NCI-H128 (cell line): ENCODE results near the gene DNAJC17.

Experiments
- DNase-seq: peaks from one replicate; lab custom pipeline; 2025; ENCODE audit not compliant: unreplicated experiment; lab: John Stamatoyannopoulos, UW

The DNAJC17 gene

DNA sequence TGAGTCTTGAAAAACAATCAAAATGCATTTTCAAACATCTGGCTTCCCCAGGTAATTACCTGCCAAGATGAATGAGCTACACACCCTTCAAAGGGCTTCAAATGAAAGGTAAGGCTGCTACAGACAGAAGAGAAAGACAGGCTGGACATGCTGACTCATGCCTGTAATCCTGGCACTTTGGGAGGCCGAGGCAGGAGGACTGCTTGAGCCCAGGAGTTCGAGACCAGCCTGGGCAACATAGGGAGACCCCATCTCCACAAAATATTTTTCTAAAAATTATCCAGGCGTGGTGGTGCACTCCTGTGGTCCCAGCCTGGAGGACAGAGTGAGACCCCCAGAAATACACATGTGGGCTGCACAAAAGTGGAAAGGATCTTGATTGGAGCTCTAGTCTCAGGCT, 14.9 kb downstream of the DNAJC17 start:
- DNase-seq: no peak

DNA sequence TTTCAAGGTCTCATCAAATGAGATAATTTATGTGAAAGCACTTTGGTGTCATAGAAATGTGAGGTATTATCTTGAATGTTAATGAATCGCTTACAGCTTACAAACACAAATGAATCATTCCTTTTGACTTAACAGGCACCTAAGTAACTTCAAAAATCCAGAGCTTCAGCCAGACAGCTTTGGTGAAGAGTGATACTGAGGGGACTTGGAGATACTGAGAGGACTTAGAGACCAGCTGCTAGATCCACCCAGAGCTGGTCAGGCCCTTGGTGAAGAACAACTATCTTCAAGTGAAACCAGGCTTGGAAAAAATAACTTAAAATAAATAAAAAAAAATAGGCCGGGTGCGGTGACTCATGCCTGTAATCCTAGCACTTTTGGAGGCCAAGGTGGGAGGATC, 16.6 kb downstream of the DNAJC17 start:
- no peak for DNase-seq

DNA sequence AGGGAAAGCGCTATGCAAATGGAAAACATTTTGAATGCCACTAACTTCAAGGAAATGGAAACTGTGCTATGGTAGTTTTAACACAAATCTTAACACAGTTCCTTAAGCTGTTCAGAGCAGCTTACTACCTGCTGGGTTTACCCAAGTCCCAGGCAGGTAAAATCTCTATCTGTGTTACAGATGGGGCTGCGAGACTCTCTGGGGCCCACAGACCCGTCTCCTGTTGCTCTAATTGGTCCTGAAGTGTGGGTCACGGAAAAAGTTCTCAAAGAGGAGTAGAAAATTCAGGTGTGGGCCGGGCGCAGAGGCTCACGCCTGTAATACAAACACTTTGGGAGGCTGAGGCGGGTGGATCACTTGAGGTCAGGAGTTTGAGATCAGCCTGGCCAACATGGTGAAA, 17.3 kb downstream of the DNAJC17 start:
- DNase-seq: no peak

DNA sequence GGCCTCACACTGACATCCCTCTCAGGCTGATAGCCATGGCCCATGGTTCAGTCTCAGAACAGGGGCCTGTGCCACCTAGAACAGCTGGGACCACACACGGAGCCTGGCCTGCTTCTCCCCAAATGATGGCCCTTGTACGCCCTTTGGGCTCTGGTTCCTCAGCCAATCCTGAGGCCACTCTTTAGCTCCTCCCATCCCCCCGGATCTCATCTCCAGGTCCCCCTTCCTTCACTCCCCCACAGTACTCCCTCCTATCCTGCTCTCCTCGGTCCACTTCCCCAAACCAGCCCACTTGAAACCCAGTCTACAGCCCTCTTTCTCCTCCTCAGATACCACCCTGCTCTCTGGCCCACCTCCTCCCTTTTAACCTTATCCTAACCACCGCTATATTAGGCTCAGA, 18.2 kb downstream of the DNAJC17 start:
- no peak for DNase-seq

DNA sequence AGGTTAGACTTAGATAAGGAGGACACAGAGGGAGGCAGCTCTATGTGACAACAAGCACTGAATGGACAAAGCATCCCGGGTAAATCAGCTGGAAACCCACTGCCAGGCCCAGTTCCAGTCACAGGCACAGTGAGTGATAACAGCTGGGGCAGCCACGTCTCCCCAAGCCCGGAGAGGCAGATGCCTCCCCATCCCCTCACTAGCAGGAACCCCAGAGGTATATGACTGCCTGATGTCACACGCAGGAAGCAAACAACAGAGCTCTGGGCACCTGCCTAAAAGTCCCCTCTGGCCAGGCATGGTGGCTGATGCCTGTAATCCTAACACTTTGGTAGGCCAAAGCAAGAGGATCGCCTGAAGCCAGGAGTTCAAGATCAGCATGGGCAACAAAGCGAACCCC, 19.3 kb downstream of the DNAJC17 start:
- DNase-seq: no peak

DNA sequence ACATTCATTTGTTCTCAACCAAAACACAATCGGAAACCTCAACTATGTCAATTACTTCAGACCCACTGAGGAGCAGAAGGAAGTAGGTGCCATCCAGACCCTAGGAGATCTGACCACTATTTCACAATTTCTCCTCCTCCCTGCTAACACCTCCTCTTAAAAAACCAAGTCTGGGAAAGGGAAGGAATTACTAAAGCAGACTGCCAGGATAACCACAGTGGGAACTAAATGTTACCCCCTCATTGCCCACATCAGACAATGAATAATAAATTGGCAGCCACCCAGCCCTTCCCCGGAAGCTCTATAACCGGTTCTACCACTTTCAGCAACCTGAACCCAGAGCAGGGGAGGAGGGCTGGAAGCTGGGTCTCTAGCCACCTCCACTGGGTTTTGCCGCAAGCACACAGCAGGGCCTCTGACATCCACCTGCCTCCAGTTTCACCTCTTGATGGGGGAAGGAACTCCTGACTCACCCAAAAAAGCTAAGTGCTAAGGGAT, 19.9 kb downstream of the DNAJC17 start:
- DNase-seq: peak; percentile 53

DNA sequence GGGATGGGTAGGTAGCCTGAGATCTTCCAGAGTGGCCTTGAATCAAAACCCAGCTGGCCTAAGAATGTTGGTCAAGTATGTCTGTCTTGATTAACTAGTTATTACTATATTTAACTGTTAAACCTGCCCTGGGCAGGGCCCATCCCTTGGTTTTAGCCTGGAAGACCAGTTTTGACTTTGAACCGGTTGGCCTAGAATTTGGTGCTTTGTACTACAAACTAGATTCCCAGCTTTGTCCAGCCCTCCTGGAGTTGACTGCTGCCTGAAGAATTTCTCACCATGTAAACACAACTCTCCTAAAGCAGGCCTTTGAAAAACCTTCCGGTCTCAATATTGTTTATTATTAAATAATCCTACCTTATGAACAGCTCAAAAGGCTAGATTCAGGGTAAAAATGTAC, 21.5 kb downstream of the DNAJC17 start:
- DNase-seq: no peak

DNA sequence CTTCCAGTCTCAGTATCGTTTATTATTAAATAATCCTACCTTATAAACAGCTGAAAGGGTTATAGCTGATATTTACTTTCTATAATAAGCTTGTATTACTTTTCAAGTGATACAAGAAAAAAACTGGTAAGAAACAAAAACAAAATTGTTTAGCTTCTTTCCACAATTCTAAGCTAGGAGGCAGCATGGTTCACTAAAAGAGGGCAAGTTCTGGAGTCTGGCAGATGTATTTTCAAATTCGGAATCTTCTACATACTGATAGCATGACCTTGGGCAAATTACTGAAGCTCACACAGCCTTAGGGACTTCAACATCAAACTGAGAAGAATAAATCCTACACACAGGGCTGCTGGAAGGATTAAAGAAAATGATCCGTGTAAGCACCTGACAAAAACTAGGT, 22.1 kb downstream of the DNAJC17 start:
- DNase-seq: no peak

DNA sequence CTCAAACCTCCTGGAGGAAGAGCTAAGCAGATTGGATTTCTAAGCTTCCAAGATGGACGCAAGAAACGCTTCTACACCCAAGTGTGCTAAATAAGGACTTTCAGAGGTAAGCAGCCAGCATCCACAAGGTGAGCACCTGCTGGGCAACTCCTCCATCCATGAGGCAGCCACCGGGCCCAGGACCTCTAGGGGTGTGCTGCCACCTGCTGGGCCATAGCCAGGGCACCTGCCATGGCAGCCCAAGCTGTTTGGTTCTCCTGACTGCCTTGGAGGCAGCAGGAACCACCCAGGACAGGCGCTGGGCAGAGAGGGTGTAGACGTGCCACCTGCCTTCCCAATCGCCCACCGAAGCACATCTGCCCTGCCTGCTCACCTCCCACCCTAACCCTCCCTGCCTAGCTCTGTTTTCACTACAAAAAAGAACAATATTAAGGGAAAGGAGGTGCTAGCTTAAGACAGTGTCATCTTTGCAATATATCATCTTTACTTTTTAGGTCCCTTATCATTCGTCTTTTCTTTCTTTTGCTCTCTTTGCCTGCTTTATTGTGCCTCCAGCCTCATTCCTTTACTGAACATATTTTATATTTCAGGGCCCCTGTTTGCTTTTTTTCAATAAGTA, 24.6 kb downstream of the DNAJC17 start:
- no peak for DNase-seq

DNA sequence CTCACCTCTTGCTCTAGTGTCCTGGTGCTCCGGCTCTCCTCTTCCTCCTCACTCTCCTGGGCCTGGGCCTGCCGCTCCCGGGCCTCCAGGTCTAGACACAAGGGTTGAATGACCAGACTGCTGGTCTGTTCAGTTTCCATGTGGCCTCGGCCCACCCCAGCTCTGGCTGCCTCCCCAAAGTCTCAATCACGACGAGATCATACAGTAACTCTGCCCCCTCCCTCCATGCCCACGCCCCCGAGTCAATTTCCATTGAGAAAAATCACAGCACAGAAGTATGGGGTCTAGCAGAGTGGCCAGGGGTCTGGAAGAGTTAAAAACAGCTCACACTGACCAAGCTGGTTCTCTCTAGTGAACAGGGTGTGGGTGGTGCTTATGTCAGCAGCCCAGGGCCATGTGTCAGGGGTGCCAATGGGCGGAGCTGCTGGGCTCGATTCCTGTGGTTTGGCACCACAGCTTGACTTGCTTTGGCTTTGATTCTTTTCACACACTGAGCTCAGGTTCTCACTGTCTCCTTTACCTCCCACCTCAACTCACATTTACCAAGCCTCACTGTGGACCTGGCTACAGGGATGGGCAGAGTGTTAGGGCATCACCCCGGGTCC, 30.6 kb downstream of the DNAJC17 start:
- no peak for DNase-seq

DNA sequence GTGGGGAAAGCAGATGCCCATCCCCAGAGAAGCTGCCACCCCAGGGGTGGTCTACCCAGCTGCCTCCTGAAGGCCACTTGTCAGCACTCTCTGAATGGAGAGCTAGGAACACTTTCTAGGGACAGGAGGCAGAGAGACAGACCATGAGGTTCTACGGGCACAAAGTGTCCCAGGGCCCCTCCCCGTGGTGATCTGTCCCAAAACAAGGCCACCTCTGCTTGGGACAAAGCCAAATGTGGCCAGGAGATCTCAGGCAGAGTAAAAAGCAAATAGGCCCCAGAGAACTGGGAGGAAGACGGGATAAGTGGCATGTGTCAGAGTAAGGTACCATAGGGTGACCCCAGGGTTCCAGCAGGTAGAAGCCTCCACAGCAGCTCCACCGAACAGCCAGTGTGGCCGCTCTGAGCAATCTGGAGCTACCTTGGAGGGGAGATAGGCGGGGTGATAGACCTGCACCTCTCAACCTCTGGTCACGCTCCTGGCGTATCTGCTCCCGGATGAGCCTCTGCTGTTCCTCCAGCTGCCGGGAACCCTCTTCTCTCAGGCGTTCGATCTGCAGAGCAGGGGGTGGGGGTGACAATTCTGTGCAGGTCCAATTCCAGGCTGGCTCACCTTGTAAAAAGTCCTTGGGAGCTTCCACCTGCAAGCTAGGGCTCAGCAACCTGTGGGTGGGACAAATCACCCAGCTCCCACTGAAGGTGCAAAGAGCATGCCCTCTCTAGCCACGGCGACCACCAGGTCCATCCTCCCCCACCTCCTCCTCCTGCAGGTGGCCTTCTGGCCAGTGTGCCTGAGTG, 31.3 kb downstream of the DNAJC17 start:
- DNase-seq: no peak

DNA sequence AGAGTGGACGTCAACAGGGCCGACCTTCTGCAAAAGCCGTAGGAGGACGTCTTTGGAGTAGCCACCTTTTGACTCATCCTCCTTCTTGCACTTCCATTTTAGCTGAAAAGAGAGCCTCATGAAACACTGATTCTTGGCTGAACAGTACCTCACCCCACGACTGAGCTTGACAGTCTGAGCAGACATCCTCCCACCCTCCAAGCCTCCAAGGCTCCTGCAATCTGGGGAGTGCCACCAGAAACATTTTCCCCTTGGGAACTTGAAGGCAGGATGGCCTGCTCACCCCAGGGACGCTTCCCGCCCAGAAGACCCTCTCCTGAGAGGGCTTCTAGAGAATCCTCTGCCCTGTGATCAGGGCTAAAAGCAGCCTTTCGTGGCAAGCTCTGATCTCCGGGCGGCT, 32.3 kb downstream of the DNAJC17 start:
- no peak for DNase-seq

DNA sequence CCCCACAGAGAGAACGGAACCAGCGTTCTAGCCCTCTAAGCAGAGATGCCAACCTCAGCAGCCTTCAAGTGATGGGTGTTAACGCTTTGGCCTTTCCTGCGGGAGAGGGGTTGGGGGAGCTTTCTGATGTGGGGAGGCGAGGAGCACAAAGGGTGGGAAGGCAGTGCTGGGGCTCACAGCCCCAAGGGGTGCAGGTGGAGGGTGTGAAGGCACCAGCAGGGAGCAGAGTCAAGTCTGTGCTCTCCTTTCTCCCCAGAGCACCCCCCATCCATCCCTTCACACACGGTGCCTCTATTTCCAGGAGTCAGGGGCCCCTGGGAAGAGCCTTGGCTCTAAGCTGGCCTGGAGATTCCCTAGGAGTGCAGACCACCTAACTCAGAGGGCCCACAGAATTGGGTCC, 33.4 kb downstream of the DNAJC17 start:
- no peak for DNase-seq

DNA sequence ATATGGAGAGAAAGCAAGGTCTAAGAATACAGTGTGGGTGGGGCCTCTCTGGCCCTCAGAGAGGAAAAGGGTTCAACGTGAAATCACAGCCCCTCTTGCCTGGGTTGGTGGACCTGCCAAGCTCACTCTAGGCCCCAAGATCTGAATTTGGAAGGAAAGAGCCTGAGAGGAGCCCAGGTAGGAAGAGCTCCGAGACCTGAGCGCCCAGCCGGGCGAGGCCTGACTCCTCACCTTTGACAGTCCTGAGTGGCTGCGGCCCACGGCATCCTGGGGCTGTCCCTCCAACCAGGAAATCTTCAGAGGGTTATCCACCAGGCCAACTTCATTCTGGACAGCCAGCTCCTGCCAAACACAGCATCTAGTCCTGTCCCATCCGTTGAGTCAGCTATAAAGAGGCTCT, 33.8 kb downstream of the DNAJC17 start:
- DNase-seq: no peak

DNA sequence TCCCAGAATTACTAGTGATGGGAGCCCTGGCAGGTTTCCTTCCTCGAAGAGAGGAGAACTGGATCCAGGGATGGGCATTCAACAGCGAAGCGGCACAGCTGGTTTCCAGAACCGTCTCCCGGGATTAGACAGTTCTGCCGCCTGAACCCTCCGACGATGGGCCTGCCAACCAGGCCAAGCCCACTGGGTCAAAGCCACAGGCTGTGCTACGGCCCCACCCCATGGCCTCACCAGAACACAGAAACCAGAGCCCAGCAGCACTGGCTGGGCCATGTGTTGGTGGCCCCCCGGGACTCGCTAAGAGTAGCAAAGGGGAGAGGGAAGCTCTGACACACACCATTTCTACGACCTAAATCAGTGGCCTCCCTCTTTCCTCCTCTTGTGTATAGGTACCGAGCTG, 35.3 kb downstream of the DNAJC17 start:
- DNase-seq: no peak

DNA sequence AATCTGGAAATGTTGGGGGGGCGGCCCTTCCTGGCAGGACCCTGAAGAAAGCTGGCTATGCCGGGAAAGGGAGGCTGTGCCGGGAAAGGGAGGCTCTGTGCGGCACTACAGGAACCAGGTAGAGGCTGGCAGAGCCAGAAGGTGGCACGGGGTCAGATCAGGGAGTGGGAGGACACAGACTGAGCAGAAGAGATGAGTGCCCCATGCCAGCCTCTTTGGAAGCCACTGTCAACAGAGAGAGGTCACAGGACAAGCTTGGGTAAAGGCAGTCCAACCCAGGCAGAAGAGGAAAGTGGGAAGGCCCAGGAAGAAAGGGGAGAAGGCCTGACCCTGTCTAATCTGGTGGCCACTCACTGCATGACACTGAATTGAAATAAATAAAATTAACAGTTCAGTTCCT, 36.0 kb downstream of the DNAJC17 start:
- DNase-seq: no peak

DNA sequence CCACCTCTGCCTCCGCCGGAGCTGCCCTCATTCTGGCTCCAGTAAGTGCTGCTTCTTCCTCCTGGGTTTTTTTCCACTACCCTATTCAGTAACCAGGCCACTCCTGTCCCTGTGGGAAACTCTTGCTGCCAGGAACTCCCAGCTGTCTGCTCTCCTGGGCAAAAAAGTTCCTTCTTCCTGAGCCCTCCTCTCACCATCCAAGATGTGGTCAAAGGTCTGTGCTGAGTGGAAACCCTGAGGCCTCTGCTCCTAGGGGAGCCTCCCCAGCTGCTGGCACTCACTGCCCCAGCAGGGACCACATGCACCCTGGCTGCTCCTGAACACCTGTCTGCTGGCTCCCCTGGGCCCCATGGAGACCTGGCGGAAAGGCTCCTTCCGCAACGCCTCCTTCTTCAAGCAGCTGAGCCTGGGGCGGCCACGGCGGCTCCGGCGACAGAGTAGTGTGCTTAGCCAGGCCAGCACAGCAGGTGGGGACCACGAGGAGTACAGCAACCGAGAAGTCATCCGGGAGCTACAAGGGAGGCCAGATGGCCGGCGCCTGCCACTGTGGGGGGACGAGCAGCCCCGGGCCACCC, 37.0 kb downstream of the DNAJC17 start:
- DNase-seq: no peak

DNA sequence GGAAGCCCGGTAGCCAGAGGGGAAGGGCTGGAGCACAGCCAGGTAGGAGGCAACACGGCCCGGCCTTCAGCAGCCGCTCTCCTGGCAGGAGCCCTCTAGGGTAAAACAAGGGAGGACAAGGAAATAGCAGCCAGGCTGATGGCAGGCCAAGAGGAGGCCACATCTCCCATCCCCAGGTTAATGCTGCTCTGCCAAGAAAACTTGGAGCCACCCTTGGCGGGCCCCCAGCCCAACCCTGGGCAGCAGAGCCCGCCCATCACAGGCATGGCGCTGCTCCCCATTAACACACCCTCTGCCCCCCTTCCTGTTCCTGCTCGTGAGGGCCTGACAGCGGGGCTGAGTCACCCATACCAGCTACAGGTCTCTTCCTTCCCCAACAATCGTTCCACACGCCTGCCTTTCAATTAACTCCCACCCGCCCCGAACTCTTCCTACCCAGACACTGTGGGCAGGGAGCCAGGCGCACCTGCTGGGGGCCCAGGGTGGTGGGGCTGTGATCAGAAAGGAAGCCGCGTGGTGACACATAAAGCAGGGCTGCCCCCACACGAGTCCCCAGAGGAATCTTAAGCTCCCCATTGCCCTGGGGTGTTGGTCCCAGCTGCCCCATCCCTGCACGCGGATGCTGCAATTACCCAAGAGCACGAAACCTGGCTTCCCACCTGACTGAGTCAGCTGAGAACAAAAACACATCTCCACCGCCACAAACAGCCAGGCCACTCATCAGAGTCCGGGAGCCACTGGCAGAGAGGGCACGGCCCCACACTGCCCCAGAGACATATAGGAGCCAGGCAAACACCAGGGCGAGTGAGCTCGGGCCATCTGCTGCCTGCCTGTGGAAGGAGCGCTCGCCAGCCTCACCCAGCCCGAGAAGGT, 37.8 kb downstream of the DNAJC17 start, which contains the start of gene C15orf62:
Gene C15orf62 (plus strand): TSS at position 707 of the 873 bp plus-strand sequence. CDS start 516 bp downstream, outside the sequence.
- DNase-seq: no peak

DNA sequence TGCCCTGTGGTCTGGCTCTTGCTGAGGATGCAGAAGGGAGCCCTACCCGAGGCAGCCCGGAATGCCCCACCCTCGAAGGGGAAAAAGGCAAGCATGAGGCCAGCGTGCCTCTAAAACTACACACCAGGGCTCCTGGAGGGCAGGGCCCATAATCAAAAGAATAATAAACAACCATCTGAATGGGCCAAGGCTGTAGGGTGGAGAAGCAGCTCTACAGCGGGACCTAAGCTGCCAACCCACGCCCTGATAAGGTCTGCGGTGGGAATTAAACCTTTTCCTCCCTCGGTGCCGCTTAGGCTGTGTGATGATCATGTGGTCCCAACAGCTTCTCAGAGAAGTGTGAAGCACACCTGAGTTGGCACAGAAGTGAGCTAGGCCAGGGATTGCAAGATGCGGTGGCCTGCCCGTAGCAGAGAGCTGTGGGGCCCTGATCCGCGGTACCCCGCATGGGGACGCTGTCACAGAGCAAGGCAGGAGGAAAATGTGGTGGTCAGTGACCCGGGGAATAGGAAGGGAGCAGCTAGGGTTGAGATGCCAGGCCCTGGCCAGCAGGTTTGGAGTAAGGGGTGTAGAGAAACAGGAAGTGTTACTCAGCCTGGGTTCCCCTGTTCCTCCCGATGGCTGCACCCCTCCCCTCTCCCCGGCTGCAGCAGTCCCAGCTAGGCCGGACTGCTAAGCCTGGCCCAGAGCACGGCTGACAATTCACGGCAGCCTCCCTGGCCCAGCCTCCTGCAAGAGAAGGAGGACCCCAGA, 38.6 kb downstream of the DNAJC17 start:
- DNase-seq: no peak

DNA sequence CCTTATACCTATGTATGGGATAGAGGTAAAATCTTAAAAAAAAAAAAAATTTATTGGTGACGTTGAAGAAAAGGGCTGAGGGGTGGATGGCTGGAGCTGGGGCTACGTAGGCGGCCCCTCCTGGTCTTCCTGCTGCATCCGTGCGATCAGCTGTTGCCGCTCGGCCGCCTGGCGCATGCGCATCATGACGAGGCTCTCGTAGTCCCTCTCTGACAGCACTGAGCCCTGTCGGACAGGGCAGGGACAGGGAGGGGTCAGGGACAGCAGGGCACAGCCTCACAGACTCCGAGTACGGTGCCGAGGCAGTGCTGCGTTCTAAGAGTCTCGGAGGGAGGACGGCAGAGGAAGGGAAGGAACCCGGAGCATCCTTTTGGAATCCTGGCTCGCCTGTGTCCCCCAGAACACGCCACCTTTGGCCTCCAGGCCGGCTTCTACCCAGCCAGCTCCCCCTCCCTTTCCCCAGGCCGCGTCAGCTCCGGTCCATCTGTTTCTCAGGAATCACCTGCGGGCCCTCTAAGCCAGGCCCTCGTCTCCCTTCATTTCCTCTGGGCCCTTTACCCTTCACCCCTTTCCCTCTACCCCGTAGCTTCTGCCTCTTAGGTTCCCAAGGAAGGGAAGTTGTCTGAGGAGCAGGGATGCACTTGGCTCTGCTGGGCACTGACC, 39.3 kb downstream of the DNAJC17 start:
- no peak for DNase-seq
